ENCODE measurements around the gene CYP27B1. TPM values are rescaled to one million over a fixed set of nuclear protein-coding genes. Genes with fewer than 3 reads are reported as not detected.
A peak's percentile ranks its signal among the peaks of the same experiment; 100 is the strongest.

CYP27B1 gene
- total RNA-seq, 4 donors from 2014 or later, result 0.40 to 2.5 (median 2.3) TPM; not detected in 1

DNA sequence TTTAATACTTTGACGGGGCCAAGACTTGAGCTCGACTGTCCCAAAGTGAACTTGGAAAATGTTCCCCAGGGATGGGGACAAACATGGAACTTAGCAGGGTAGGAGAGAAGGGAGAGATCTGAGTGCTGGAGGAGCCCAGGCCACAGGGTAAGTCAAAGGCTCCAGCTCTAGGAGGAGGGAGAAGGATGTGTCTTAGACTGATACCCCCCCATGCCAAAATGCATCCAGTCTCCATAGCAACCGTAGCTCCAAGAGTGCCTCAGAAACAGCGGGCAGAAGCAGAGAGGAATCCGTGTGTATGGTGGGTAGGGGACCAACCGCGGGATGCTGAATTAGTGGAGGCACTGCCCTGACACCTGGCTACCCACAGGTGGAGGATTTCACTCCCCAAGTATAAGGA, 27.5 kb downstream of the CYP27B1 start:
- 37% methylated on average over 7 of the region's 7 CpGs; no CpG with 5 or more reads in 1 of the 2 donors for WGBS, 2 donors (ENCODE audit: low coverage in 1 of 2)
- TF ChIP-seq POLR2AphosphoS5 (IDR thresholded peaks at IDR 0.05), result no peak
- TF ChIP-seq EP300 (IDR thresholded peaks at IDR 0.05; ENCODE audit: low read depth), result no peak
- TF ChIP-seq POLR2A (IDR thresholded peaks at IDR 0.05), result no peak
- TF ChIP-seq, protein P1, sequence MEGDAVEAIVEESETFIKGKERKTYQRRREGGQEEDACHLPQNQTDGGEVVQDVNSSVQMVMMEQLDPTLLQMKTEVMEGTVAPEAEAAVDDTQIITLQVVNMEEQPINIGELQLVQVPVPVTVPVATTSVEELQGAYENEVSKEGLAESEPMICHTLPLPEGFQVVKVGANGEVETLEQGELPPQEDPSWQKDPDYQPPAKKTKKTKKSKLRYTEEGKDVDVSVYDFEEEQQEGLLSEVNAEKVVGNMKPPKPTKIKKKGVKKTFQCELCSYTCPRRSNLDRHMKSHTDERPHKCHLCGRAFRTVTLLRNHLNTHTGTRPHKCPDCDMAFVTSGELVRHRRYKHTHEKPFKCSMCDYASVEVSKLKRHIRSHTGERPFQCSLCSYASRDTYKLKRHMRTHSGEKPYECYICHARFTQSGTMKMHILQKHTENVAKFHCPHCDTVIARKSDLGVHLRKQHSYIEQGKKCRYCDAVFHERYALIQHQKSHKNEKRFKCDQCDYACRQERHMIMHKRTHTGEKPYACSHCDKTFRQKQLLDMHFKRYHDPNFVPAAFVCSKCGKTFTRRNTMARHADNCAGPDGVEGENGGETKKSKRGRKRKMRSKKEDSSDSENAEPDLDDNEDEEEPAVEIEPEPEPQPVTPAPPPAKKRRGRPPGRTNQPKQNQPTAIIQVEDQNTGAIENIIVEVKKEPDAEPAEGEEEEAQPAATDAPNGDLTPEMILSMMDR (IDR thresholded peaks at IDR 0.05), result no peak
- H3K4me3 ChIP-seq, result no peak overlapping the region
- DNase-seq, result no peak
- peaks cover 20 to 47% (median 28%) of the 10 kb centered on the region in 4 donors for H3K4me1 ChIP-seq
- intact Hi-C loops (cut with DNase I; ENCODE audit: low total_unique reads), result no loop called here
- in situ Hi-C loops (cut with MboI; ENCODE audit: low pct_ligation_motif_present in 1 of 4, low pct_unique_long_range_greater_than_20kb in 1 of 4, low sequenced_read_pairs in 3 of 4), result no loop called here
- peaks cover 63% of the 10 kb centered on the region for H3K27me3 ChIP-seq
- no peaks in the 10 kb centered on the region for H3K9me3 ChIP-seq
- no peaks in the 10 kb centered on the region for H3K36me3 ChIP-seq
- no peak overlapping the region for H3K27ac ChIP-seq

DNA sequence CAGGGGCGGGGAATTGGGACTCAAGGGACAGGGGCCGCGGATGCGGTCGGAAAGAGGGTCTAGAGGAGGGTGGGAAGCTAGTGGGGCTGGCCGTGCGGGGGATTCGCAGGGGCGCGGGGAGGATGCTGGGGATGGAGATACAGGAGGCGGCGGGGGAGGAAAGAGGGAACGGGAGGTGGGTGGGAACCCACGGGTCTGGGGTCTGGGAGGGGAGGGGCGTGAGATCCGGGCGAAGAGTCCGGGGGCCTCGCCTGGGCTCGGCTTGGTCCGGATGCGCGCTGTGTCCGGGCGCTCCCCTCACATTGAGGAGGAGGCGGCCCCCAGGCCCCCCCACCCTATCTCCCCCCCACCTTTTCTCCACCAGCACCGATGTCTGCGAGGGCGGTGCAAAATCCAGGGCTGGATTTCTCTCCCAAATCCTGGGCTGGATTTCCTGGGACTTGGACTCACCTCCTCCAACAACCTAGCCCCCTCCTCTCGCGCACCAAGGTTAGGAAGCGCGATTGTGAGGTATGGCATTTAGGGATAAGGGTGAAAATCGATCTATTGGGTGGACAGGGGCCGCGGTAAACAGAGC, 28.1 kb downstream of the CYP27B1 start, which contains the start of gene AGAP2:
AGAP2 (minus strand) TSS at position 82 of the 577 bp plus-strand sequence. CDS start 496 bp downstream, outside the sequence.
- Histone ChIP-seq H3K27me3 (peaks cover 70% of the 10 kb centered on the region), H3K9me3 (no peaks in the 10 kb centered on the region), H3K4me3 (peak within 1 kb of the TSS in 2 of 4 donors; percentile 23 to 35), H3K36me3 (no peaks in the 10 kb centered on the region), H3K27ac (no peak within 1 kb of the TSS), H3K4me1 (peaks cover 20 to 41% (median 26%) of the 10 kb centered on the region in 4 donors)
- WGBS, 2 donors (ENCODE audit: low coverage in 1 of 2), result 8 to 35% methylated on average over 12 to 36 of the region's 36 CpGs
- intact Hi-C loops (cut with DNase I; ENCODE audit: low total_unique reads) (no loop called here), in situ Hi-C loops (cut with MboI; ENCODE audit: low pct_ligation_motif_present in 1 of 4, low pct_unique_long_range_greater_than_20kb in 1 of 4, low sequenced_read_pairs in 3 of 4) (no loop called here)
- DNase-seq, result no peak
- TF ChIP-seq POLR2AphosphoS5 (IDR thresholded peaks at IDR 0.05) (no peak), POLR2A (IDR thresholded peaks at IDR 0.05) (no peak), EP300 (IDR thresholded peaks at IDR 0.05; ENCODE audit: low read depth) (no peak)
- TF ChIP-seq, protein P1 (IDR thresholded peaks at IDR 0.05), result no peak

DNA sequence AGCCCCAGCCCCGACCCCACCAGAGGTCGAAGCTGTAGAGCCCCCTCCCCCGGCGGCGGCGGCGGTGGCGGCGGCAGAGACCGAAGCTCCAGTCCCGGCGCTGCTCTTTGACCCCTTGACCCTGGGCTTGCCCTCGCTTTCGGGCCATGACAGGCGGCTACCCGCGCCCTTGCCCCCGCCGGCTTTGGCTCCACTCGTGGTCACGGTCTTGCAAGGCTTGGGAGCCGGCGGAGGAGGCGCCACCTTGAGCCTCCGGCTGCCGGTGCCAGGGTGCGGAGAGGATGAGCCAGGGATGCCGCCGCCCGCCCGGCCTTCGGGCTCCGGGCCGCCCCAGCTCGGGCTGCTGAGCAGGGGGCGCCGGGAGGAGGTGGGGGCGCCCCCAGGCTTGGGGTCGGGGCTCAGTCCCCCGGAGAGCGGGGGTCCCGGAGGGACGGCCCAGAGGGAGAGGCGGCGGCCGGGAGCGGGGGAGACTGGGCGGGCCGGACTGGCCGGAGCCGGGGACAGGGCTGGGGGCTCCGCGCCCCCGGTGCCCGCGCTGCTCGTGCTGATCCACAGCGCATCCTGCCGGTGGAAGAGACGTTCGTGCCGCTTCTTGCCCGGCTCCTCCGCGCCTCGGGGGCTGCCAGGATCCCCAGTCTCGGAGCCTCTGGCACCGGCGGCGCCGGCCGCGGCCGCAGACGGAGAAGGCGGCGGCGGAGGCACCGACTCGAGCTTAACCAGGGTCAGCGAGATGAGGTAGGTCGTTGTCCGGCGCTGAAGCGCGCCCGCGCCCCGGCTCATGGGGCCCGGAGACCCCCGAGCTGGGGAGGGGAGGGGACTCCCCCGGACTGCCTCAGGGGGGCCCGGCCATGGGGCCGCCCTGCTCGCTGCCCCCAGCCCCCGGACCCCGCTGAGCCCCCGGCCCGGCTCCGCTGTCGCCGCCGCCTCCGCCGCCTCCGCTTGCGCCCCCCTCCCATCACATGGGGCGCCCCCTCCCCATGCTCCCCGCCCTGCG, 29.1 kb downstream of the CYP27B1 start:
- in situ Hi-C loops (cut with MboI; ENCODE audit: low pct_ligation_motif_present in 1 of 4, low pct_unique_long_range_greater_than_20kb in 1 of 4, low sequenced_read_pairs in 3 of 4), result no loop called here
- H3K27me3 ChIP-seq, result peaks cover 74% of the 10 kb centered on the region
- TF ChIP-seq EP300 (IDR thresholded peaks at IDR 0.05; ENCODE audit: low read depth) (no peak), POLR2A (IDR thresholded peaks at IDR 0.05) (no peak), POLR2AphosphoS5 (IDR thresholded peaks at IDR 0.05) (no peak)
- TF ChIP-seq, protein P1 (IDR thresholded peaks at IDR 0.05), result peak in 1 of 5 experiments; percentile 12

More for the DNA sequence above, 29.1 kb downstream of the CYP27B1 start:
- Histone ChIP-seq H3K9me3 (no peaks in the 10 kb centered on the region), H3K36me3 (no peaks in the 10 kb centered on the region), H3K4me3 (peak overlapping the region in 2 of 4 donors; percentile 23 to 35), H3K4me1 (peaks cover 20 to 40% (median 26%) of the 10 kb centered on the region in 4 donors), H3K27ac (no peak overlapping the region)
- no peak for DNase-seq
- WGBS, 2 donors (ENCODE audit: low coverage in 1 of 2), result 43% methylated on average over 82 of the region's 110 CpGs; no CpG with 5 or more reads in 1 of the 2 donors
- intact Hi-C loops (cut with DNase I; ENCODE audit: low total_unique reads), result no loop called here
